ENCODE data around the gene PLEKHG3.

GRCh38 chr14:64775081-64775777 lies 71.0 kb downstream of the PLEKHG3 start:
- TF ChIP-seq, protein P1, sequence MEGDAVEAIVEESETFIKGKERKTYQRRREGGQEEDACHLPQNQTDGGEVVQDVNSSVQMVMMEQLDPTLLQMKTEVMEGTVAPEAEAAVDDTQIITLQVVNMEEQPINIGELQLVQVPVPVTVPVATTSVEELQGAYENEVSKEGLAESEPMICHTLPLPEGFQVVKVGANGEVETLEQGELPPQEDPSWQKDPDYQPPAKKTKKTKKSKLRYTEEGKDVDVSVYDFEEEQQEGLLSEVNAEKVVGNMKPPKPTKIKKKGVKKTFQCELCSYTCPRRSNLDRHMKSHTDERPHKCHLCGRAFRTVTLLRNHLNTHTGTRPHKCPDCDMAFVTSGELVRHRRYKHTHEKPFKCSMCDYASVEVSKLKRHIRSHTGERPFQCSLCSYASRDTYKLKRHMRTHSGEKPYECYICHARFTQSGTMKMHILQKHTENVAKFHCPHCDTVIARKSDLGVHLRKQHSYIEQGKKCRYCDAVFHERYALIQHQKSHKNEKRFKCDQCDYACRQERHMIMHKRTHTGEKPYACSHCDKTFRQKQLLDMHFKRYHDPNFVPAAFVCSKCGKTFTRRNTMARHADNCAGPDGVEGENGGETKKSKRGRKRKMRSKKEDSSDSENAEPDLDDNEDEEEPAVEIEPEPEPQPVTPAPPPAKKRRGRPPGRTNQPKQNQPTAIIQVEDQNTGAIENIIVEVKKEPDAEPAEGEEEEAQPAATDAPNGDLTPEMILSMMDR (optimal IDR thresholded peaks at IDR 0.05 in 1 of 3, IDR thresholded peaks at IDR 0.05 in 1 of 3, conservative IDR thresholded peaks at IDR 0.05 in 1 of 3; ENCODE audit: extremely low read depth in 1 of 3, insufficient read depth in 2 of 3, low read length in 3 of 3): no peak
- no peak for TF ChIP-seq EZH2 (IDR thresholded peaks at IDR 0.05; ENCODE audit: low read length)

Measured in keratinocyte (primary cell).